ENCODE measurements around the gene GDPD4.
"Not testable (repeated sequence)": the region's sequence is repeated elsewhere in the genome, so short reads cannot be mapped to it uniquely, and the experiment has no call there.

Gene GDPD4

GRCh38 chr11:77300695-77301094 lies 791 bp downstream of the GDPD4 start:
- H3K18ac ChIP-seq (ENCODE audit: low read length): no peak overlapping the region
- H3K14ac ChIP-seq (ENCODE audit: low read length): no peak overlapping the region
- H3K79me1 ChIP-seq (ENCODE audit: low read depth, low read length): no peaks in the 10 kb centered on the region
- no peak overlapping the region for H3K4me3 ChIP-seq (ENCODE audit: low read length in 2 of 2)
- no peaks in the 10 kb centered on the region for H3K4me1 ChIP-seq (ENCODE audit: control insufficient read depth in 2 of 2, insufficient read depth in 1 of 2, low read depth in 1 of 2, low read length in 2 of 2)
- H3K23ac ChIP-seq (ENCODE audit: low read depth, low read length, poor library complexity): no peak overlapping the region
- no peaks in the 10 kb centered on the region for H3K36me3 ChIP-seq (replicated peaks in 1 of 2; ENCODE audit: control insufficient read depth in 2 of 2, insufficient read depth in 2 of 2, low read length in 2 of 2)
- no peak for DNase-seq (ENCODE audit: low spot score)
- H4K8ac ChIP-seq (ENCODE audit: low read depth, low read length): no peak overlapping the region
- H2AK5ac ChIP-seq (ENCODE audit: low read depth, low read length): no peak overlapping the region
- H2BK120ac ChIP-seq (ENCODE audit: low read depth, low read length): no peak overlapping the region
- no peaks in the 10 kb centered on the region for H3K9me3 ChIP-seq (replicated peaks in 1 of 2; ENCODE audit: control insufficient read depth in 2 of 2, insufficient read depth in 1 of 2, low read depth in 1 of 2, low read length in 2 of 2)
- no peak overlapping the region for H3K27ac ChIP-seq (replicated peaks; ENCODE audit: low read length)
- no peak overlapping the region for H4K91ac ChIP-seq (ENCODE audit: low read depth, low read length, poor library complexity)
- H2BK12ac ChIP-seq (ENCODE audit: low read length): no peak overlapping the region
- no CpG with 5 or more reads among the region's 5 CpGs for WGBS, 2 donors (ENCODE audit: extremely low coverage in 2 of 2, insufficient read length in 2 of 2, insufficient replicate concordance in 1 of 2)
- no peak overlapping the region for H3K4ac ChIP-seq (ENCODE audit: low read length)
- no peak overlapping the region for H2BK15ac ChIP-seq (ENCODE audit: low read length)
- no peaks in the 10 kb centered on the region for H3K27me3 ChIP-seq (ENCODE audit: control insufficient read depth in 3 of 3, insufficient read depth in 3 of 3, low read depth in 1 of 3, low read length in 3 of 3)
- peak overlapping the region; percentile 6 for H2AFZ ChIP-seq (ENCODE audit: low read length)
- no peak overlapping the region for H3K4me2 ChIP-seq (ENCODE audit: insufficient read depth, low read length, poor library complexity, severe bottlenecking)
- no peak overlapping the region for H2BK5ac ChIP-seq (ENCODE audit: low read length)
- H3K9ac ChIP-seq (ENCODE audit: low read depth, low read length, poor library complexity): no peak overlapping the region

GRCh38 chr11:77300028-77300427 lies 1.5 kb downstream of the GDPD4 start:
- not testable (repeated sequence) for H2BK15ac ChIP-seq (ENCODE audit: low read length); H3K18ac ChIP-seq (ENCODE audit: low read length); H4K8ac ChIP-seq (ENCODE audit: low read depth, low read length); H2AFZ ChIP-seq (ENCODE audit: low read length); H3K23ac ChIP-seq (ENCODE audit: low read depth, low read length, poor library complexity); H2BK120ac ChIP-seq (ENCODE audit: low read depth, low read length); H2BK12ac ChIP-seq (ENCODE audit: low read length); H3K4me1 ChIP-seq (ENCODE audit: control insufficient read depth in 2 of 2, insufficient read depth in 1 of 2, low read depth in 1 of 2, low read length in 2 of 2); H3K9me3 ChIP-seq (replicated peaks in 1 of 2; ENCODE audit: control insufficient read depth in 2 of 2, insufficient read depth in 1 of 2, low read depth in 1 of 2, low read length in 2 of 2); H2AK5ac ChIP-seq (ENCODE audit: low read depth, low read length); H2BK5ac ChIP-seq (ENCODE audit: low read length); H3K4ac ChIP-seq (ENCODE audit: low read length); H3K9ac ChIP-seq (ENCODE audit: low read depth, low read length, poor library complexity); H3K4me2 ChIP-seq (ENCODE audit: insufficient read depth, low read length, poor library complexity, severe bottlenecking); H3K36me3 ChIP-seq (replicated peaks in 1 of 2; ENCODE audit: control insufficient read depth in 2 of 2, insufficient read depth in 2 of 2, low read length in 2 of 2); H3K79me1 ChIP-seq (ENCODE audit: low read depth, low read length); DNase-seq (ENCODE audit: low spot score); H3K27ac ChIP-seq (replicated peaks; ENCODE audit: low read length); H4K91ac ChIP-seq (ENCODE audit: low read depth, low read length, poor library complexity); H3K14ac ChIP-seq (ENCODE audit: low read length); H3K27me3 ChIP-seq (ENCODE audit: control insufficient read depth in 3 of 3, insufficient read depth in 3 of 3, low read depth in 1 of 3, low read length in 3 of 3); H3K4me3 ChIP-seq (ENCODE audit: low read length in 2 of 2)
- WGBS, 2 donors (ENCODE audit: extremely low coverage in 2 of 2, insufficient read length in 2 of 2, insufficient replicate concordance in 1 of 2): no CpG with 5 or more reads among the region's 6 CpGs

DNA sequence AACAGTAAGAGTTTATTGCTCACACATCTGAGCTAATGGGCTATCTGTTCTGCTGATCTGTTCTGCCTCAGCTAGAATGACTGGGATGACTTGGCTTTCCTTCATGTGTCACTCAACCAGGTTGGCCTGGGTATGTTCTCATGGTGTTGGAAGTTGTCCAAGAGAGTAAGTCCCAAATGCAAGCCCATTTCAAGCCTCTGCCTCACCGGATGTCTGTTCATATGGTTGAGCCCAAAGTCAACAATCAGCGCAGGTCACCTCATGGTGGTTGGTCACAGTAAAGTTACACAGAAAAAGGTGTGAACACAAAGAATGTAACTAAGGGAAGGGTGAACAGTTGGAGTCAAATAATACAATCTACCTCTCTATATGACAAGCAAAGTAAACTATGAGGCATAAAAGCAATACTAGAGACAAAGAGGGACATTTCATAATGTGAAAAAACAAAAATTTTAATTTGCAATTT lies 1.9 kb downstream of the GDPD4 start:
- no peak overlapping the region for H2BK12ac ChIP-seq (ENCODE audit: low read length)

DNA sequence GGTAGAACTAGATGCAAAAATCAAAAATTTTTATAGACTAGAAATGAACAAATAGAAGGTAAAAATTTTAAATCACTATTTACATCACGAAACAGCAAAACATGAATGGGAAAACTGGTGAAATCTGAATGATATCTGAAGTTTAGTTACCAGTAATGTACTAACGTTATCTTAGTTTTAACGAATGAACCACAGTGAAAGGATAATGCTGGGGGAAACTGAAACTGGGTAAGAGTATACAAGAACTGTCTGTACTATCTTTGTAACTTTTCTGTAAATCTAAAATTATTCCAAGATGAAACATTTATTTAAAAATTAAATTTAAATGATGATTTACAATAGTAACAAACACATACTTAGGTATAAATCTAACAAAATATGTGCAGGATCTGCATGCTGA lies 7.4 kb downstream of the GDPD4 start:
- H3K14ac ChIP-seq (ENCODE audit: low read length): no peak overlapping the region
- H3K18ac ChIP-seq (ENCODE audit: low read length): no peak overlapping the region
- no peaks in the 10 kb centered on the region for H3K4me1 ChIP-seq (ENCODE audit: control insufficient read depth in 2 of 2, insufficient read depth in 1 of 2, low read depth in 1 of 2, low read length in 2 of 2)
- no peak overlapping the region for H4K8ac ChIP-seq (ENCODE audit: low read depth, low read length)
- WGBS, 2 donors (ENCODE audit: extremely low coverage in 2 of 2, insufficient read length in 2 of 2, insufficient replicate concordance in 1 of 2): no CpG with 5 or more reads among the region's 3 CpGs
- no peak for DNase-seq (ENCODE audit: low spot score)
- H3K36me3 ChIP-seq (replicated peaks in 1 of 2; ENCODE audit: control insufficient read depth in 2 of 2, insufficient read depth in 2 of 2, low read length in 2 of 2): no peaks in the 10 kb centered on the region
- H3K9me3 ChIP-seq (replicated peaks in 1 of 2; ENCODE audit: control insufficient read depth in 2 of 2, insufficient read depth in 1 of 2, low read depth in 1 of 2, low read length in 2 of 2): peaks cover 1 to 4% of the 10 kb centered on the region in 2 donors
- H3K27ac ChIP-seq (replicated peaks; ENCODE audit: low read length): no peak overlapping the region
- H4K91ac ChIP-seq (ENCODE audit: low read depth, low read length, poor library complexity): no peak overlapping the region
- H2BK12ac ChIP-seq (ENCODE audit: low read length): no peak overlapping the region
- no peak overlapping the region for H3K9ac ChIP-seq (ENCODE audit: low read depth, low read length, poor library complexity)
- H2AFZ ChIP-seq (ENCODE audit: low read length): no peak overlapping the region
- no peak overlapping the region for H2BK5ac ChIP-seq (ENCODE audit: low read length)
- H2BK120ac ChIP-seq (ENCODE audit: low read depth, low read length): no peak overlapping the region
- H3K27me3 ChIP-seq (ENCODE audit: control insufficient read depth in 3 of 3, insufficient read depth in 3 of 3, low read depth in 1 of 3, low read length in 3 of 3): no peaks in the 10 kb centered on the region
- no peak overlapping the region for H3K4me2 ChIP-seq (ENCODE audit: insufficient read depth, low read length, poor library complexity, severe bottlenecking)
- H3K4me3 ChIP-seq (ENCODE audit: low read length in 2 of 2): no peak overlapping the region
- no peaks in the 10 kb centered on the region for H3K79me1 ChIP-seq (ENCODE audit: low read depth, low read length)
- no peak overlapping the region for H2BK15ac ChIP-seq (ENCODE audit: low read length)
- no peak overlapping the region for H3K23ac ChIP-seq (ENCODE audit: low read depth, low read length, poor library complexity)
- H2AK5ac ChIP-seq (ENCODE audit: low read depth, low read length): no peak overlapping the region
- no peak overlapping the region for H3K4ac ChIP-seq (ENCODE audit: low read length)

More for the DNA sequence above, 1.9 kb downstream of the GDPD4 start:
- Histone ChIP-seq H3K18ac (ENCODE audit: low read length) (no peak overlapping the region), H4K8ac (ENCODE audit: low read depth, low read length) (no peak overlapping the region), H3K9ac (ENCODE audit: low read depth, low read length, poor library complexity) (no peak overlapping the region), H3K4me1 (ENCODE audit: control insufficient read depth in 2 of 2, insufficient read depth in 1 of 2, low read depth in 1 of 2, low read length in 2 of 2) (no peaks in the 10 kb centered on the region), H3K36me3 (replicated peaks in 1 of 2; ENCODE audit: control insufficient read depth in 2 of 2, insufficient read depth in 2 of 2, low read length in 2 of 2) (no peaks in the 10 kb centered on the region), H2BK15ac (ENCODE audit: low read length) (no peak overlapping the region), H3K27me3 (ENCODE audit: control insufficient read depth in 3 of 3, insufficient read depth in 3 of 3, low read depth in 1 of 3, low read length in 3 of 3) (no peaks in the 10 kb centered on the region), H3K4ac (ENCODE audit: low read length) (no peak overlapping the region), H3K23ac (ENCODE audit: low read depth, low read length, poor library complexity) (no peak overlapping the region), H2AK5ac (ENCODE audit: low read depth, low read length) (no peak overlapping the region), H3K14ac (ENCODE audit: low read length) (no peak overlapping the region), H3K4me2 (ENCODE audit: insufficient read depth, low read length, poor library complexity, severe bottlenecking) (no peak overlapping the region), H3K9me3 (replicated peaks in 1 of 2; ENCODE audit: control insufficient read depth in 2 of 2, insufficient read depth in 1 of 2, low read depth in 1 of 2, low read length in 2 of 2) (no peaks in the 10 kb centered on the region), H3K79me1 (ENCODE audit: low read depth, low read length) (no peaks in the 10 kb centered on the region), H3K27ac (replicated peaks; ENCODE audit: low read length) (no peak overlapping the region), H2AFZ (ENCODE audit: low read length) (no peak overlapping the region), H2BK120ac (ENCODE audit: low read depth, low read length) (no peak overlapping the region), H4K91ac (ENCODE audit: low read depth, low read length, poor library complexity) (no peak overlapping the region), H2BK5ac (ENCODE audit: low read length) (no peak overlapping the region), H3K4me3 (ENCODE audit: low read length in 2 of 2) (no peak overlapping the region)
- WGBS, 2 donors (ENCODE audit: extremely low coverage in 2 of 2, insufficient read length in 2 of 2, insufficient replicate concordance in 1 of 2): no CpG with 5 or more reads among the region's 2 CpGs
- DNase-seq (ENCODE audit: low spot score): no peak
